HFF-Myc (cell line): ENCODE measurements around the gene NRK.

Source experiments
- DNase-seq: peaks from one replicate; pipeline ENCODE4 v3.0.0-alpha.2; 2011; ENCODE audit warnings: low read depth; ENCODE audit errors: extremely low read depth
- H3K4me3 ChIP-seq: replicated peaks from 2 replicates; pipeline ENCODE4 v1.5.1; 2011; ENCODE audit warnings: low read depth, mild to moderate bottlenecking, control low read depth, low read length
- CTCF ChIP-seq: IDR thresholded peaks from 2 replicates; pipeline ENCODE4 v1.5.1; 2012; ENCODE audit warnings: mild to moderate bottlenecking, low read depth, low read length, control low read depth; ENCODE audit errors: missing control alignments

The NRK gene

GRCh38 chrX:105882581-105883275, 60.4 kb downstream of the NRK start:
- no peak for TF ChIP-seq CTCF
- no peak for DNase-seq
- H3K4me3 ChIP-seq = no peak overlapping the region

GRCh38 chrX:105894721-105895120, 72.4 kb downstream of the NRK start:
- H3K4me3 ChIP-seq = no peak overlapping the region
- no peak for TF ChIP-seq CTCF
- no peak for DNase-seq

- no peak for DNase-seq
- no peak for TF ChIP-seq CTCF
- H3K4me3 ChIP-seq = no peak overlapping the region
These were observed 87.2 kb downstream of the NRK start for GRCh38 chrX:105909576-105909975.

- H3K4me3 ChIP-seq = no peak overlapping the region
- no peak for DNase-seq
- TF ChIP-seq CTCF = no peak
These were observed 88.3 kb downstream of the NRK start for GRCh38 chrX:105910563-105911105.

- no peak for DNase-seq
- TF ChIP-seq CTCF = no peak
- H3K4me3 ChIP-seq = no peak overlapping the region
These were observed 122.9 kb downstream of the NRK start for GRCh38 chrX:105945266-105945665.

GRCh38 chrX:105969487-105969886, 147.1 kb downstream of the NRK start:
- TF ChIP-seq CTCF = no peak
- no peak overlapping the region for H3K4me3 ChIP-seq
- DNase-seq = no peak

GRCh38 chrX:105972690-105973386, 150.5 kb downstream of the NRK start:
- no peak for TF ChIP-seq CTCF
- no peak overlapping the region for H3K4me3 ChIP-seq
- DNase-seq = no peak
